ENCODE data around the gene GNAL.
"Not testable (repeated sequence)": the region's sequence is repeated elsewhere in the genome, so short reads cannot be mapped to it uniquely, and the experiment has no call there.

GNAL gene

GRCh38 chr18:11713756-11714155 lies 24.7 kb downstream of the GNAL start:
- DNase-seq, result no peak
- H3K4me1 ChIP-seq, result no peaks in the 10 kb centered on the region
- H3K4me3 ChIP-seq, result no peak overlapping the region
- H3K27me3 ChIP-seq, result no peaks in the 10 kb centered on the region
- H3K9me3 ChIP-seq, result peaks cover 0 to 4% (median 0%) of the 10 kb centered on the region in 3 donors
- TF ChIP-seq CTCF (IDR thresholded peaks at IDR 0.05), result no peak
- intact Hi-C loops (cut with DNase I; ENCODE audit: low total_unique reads), result no loop called here
- no peak overlapping the region for H3K27ac ChIP-seq
- no peaks in the 10 kb centered on the region for H3K36me3 ChIP-seq

GRCh38 chr18:11714244-11714918 lies 25.3 kb downstream of the GNAL start:
- no peak for TF ChIP-seq CTCF (IDR thresholded peaks at IDR 0.05)
- Histone ChIP-seq H3K27me3 (no peaks in the 10 kb centered on the region), H3K4me3 (no peak overlapping the region), H3K4me1 (no peaks in the 10 kb centered on the region), H3K36me3 (no peaks in the 10 kb centered on the region), H3K27ac (no peak overlapping the region), H3K9me3 (peaks cover 0 to 4% (median 0%) of the 10 kb centered on the region in 3 donors)
- intact Hi-C loops (cut with DNase I; ENCODE audit: low total_unique reads), result no loop called here
- DNase-seq, result no peak

GRCh38 chr18:11716767-11717315 lies 27.8 kb downstream of the GNAL start:
- H3K9me3 ChIP-seq; intact Hi-C loops (cut with DNase I; ENCODE audit: low total_unique reads); H3K27me3 ChIP-seq; H3K4me3 ChIP-seq; H3K27ac ChIP-seq; H3K36me3 ChIP-seq; H3K4me1 ChIP-seq; DNase-seq: not testable (repeated sequence)

DNA sequence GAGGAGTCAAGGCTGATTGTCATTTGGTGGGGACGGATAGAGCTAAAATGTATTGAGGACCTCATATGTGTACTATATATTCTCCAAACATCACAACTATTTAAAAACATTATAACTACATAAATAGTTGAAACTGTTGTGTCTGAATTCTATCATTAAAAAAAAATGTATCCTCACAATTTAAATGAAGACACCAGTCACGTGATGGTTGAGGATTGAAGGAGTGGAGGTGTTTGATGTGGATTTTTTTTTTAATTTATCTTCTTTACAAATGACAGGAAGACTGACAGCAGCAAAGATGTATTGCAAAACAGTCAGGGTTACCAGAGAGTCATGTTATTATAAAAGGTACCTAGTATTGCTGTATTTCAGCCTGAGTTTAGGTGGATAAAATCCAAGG lies 30.0 kb downstream of the GNAL start:
- intact Hi-C loops (cut with DNase I; ENCODE audit: low total_unique reads), result no loop called here
- Histone ChIP-seq H3K9me3 (no peaks in the 10 kb centered on the region), H3K27ac (no peak overlapping the region), H3K27me3 (no peaks in the 10 kb centered on the region), H3K36me3 (no peaks in the 10 kb centered on the region), H3K4me1 (no peaks in the 10 kb centered on the region), H3K4me3 (no peak overlapping the region)
- no peak for TF ChIP-seq CTCF (IDR thresholded peaks at IDR 0.05)
- DNase-seq, result no peak

- intact Hi-C loops (cut with DNase I; ENCODE audit: low total_unique reads), result no loop called here
Measured at GRCh38 chr18:11719621-11720020, 30.6 kb downstream of the GNAL start.

More at GRCh38 chr18:11719621-11720020, 30.6 kb downstream of the GNAL start:
- Histone ChIP-seq H3K4me1 (no peaks in the 10 kb centered on the region), H3K36me3 (no peaks in the 10 kb centered on the region), H3K4me3 (no peak overlapping the region), H3K9me3 (no peaks in the 10 kb centered on the region), H3K27ac (no peak overlapping the region), H3K27me3 (no peaks in the 10 kb centered on the region)
- no peak for DNase-seq
- no peak for TF ChIP-seq CTCF (IDR thresholded peaks at IDR 0.05)
